HFF-Myc (cell line): ENCODE results near the gene CIC.
A peak's percentile ranks its signal among the peaks of the same experiment; 100 is the strongest.

Experiments
- DNase-seq: peaks from one replicate; pipeline ENCODE4 v3.0.0-alpha.2; 2011; ENCODE audit warnings: low read depth; ENCODE audit errors: extremely low read depth
- H3K4me3 ChIP-seq: replicated peaks from 2 replicates; pipeline ENCODE4 v1.5.1; 2011; ENCODE audit warnings: low read depth, mild to moderate bottlenecking, control low read depth, low read length
- CTCF ChIP-seq: IDR thresholded peaks from 2 replicates; pipeline ENCODE4 v1.5.1; 2012; ENCODE audit warnings: mild to moderate bottlenecking, low read depth, low read length, control low read depth; ENCODE audit errors: missing control alignments

CIC gene

GRCh38 chr19:42289556-42290041 lies 20.5 kb downstream of the CIC start:
- no peak for DNase-seq
- no peak for TF ChIP-seq CTCF

GRCh38 chr19:42290136-42290522 lies 21.1 kb downstream of the CIC start:
- H3K4me3 ChIP-seq = no peak overlapping the region
- no peak for DNase-seq
- TF ChIP-seq CTCF = no peak

More at GRCh38 chr19:42289556-42290041, 20.5 kb downstream of the CIC start:
- H3K4me3 ChIP-seq = no peak overlapping the region

GRCh38 chr19:42290523-42291434 lies 21.7 kb downstream of the CIC start:
- no peak for DNase-seq
- peak; percentile 63 for TF ChIP-seq CTCF
- H3K4me3 ChIP-seq = no peak overlapping the region

GRCh38 chr19:42291435-42291810 lies 22.4 kb downstream of the CIC start:
- DNase-seq = no peak
- TF ChIP-seq CTCF = no peak
- H3K4me3 ChIP-seq = no peak overlapping the region

GRCh38 chr19:42292042-42292960 lies 23.2 kb downstream of the CIC start:
- TF ChIP-seq CTCF = no peak
- DNase-seq = no peak

GRCh38 chr19:42292963-42293362 lies 23.9 kb downstream of the CIC start:
- no peak overlapping the region for H3K4me3 ChIP-seq
- no peak for TF ChIP-seq CTCF
- DNase-seq = no peak

More at GRCh38 chr19:42292042-42292960, 23.2 kb downstream of the CIC start:
- H3K4me3 ChIP-seq = no peak overlapping the region
